Neural cell (in vitro differentiated cells): ENCODE results near the gene AK5. TPM values are rescaled to one million over a fixed set of nuclear protein-coding genes. Genes with fewer than 3 reads are reported as not detected.

Experiments
- H2AFZ ChIP-seq: fragments of 200-600, 300-800 bp; sonication (generic), shearing (Covaris generic); 2 replicates; pipeline ENCODE4 v1.6.0; 2014; ENCODE audit warnings: low read depth, mild to moderate bottlenecking, antibody characterized with exemption, low read length, moderate library complexity
- H3F3A ChIP-seq: fragments of 200-600 bp; shearing (Covaris generic); 2 replicates; pipeline ENCODE4 v1.6.1; 2016; ENCODE audit warnings: mild to moderate bottlenecking, moderate library complexity, mixed read lengths, antibody characterized with exemption, low read length; ENCODE audit not compliant: insufficient read depth, poor library complexity, severe bottlenecking
- H3K27ac ChIP-seq: fragments of 200-600, 300-800 bp; sonication (generic), shearing (Covaris generic); 2 replicates; pipeline ENCODE4 v1.5.1; 2014; ENCODE audit warnings: mild to moderate bottlenecking, low read length, moderate library complexity
- H3K27me3 ChIP-seq: fragments of 300-800, 200-600 bp; sonication (generic), shearing (Covaris generic); 2 replicates; pipeline ENCODE4 v1.6.0; 2014; ENCODE audit warnings: mild to moderate bottlenecking, low read depth, low read length, moderate library complexity; ENCODE audit not compliant: insufficient read depth
- H3K36me3 ChIP-seq: fragments of 300-800, 200-600 bp; sonication (generic), shearing (Covaris generic); 2 replicates; pipeline ENCODE4 v1.5.1; 2014; ENCODE audit warnings: mild to moderate bottlenecking, antibody characterized with exemption, low read length, moderate library complexity; ENCODE audit not compliant: insufficient read depth
- H3K4me2 ChIP-seq: fragments of 300-800, 200-600 bp; sonication (generic), shearing (Covaris generic); 2 replicates; pipeline ENCODE4 v1.6.0; 2014; ENCODE audit warnings: mild to moderate bottlenecking, low read length
- H3K4me3 ChIP-seq: fragments of 300-800, 200-600 bp; sonication (generic), shearing (Covaris generic); 2 replicates; pipeline ENCODE4 v1.5.1; 2014; ENCODE audit warnings: mild to moderate bottlenecking, low read length, moderate library complexity
- H3K79me2 ChIP-seq: fragments of 200-600 bp; shearing (Covaris generic); replicated peaks from 2 replicates; pipeline ENCODE4 v1.6.0; 2014; ENCODE audit warnings: mild to moderate bottlenecking, low read length, moderate library complexity; ENCODE audit not compliant: insufficient read depth
- H3K9ac ChIP-seq: fragments of 300-800, 200-600 bp; sonication (generic), shearing (Covaris generic); 2 replicates; pipeline ENCODE4 v1.6.1; 2016; ENCODE audit warnings: mild to moderate bottlenecking, low read length, mixed read lengths
- H3K9me2 ChIP-seq: fragments of 200-600 bp; shearing (Covaris generic); 2 replicates; pipeline ENCODE4 v1.6.1; 2016; ENCODE audit warnings: mild to moderate bottlenecking, low read length, mixed read lengths; ENCODE audit not compliant: insufficient read depth
- H3K9me3 ChIP-seq: fragments of 200-600, 300-800 bp; sonication (generic), shearing (Covaris generic); 2 replicates; pipeline ENCODE4 v1.6.1; 2016; ENCODE audit warnings: mild to moderate bottlenecking, mixed run types, low read length, moderate library complexity, mixed read lengths
- H4K20me1 ChIP-seq: fragments of 200-600 bp; shearing (Covaris generic); 2 replicates; pipeline ENCODE4 v1.6.1; 2016; ENCODE audit warnings: mild to moderate bottlenecking, mixed run types; ENCODE audit not compliant: insufficient read depth
- CTCF ChIP-seq: fragments of 450-650 bp; IDR thresholded peaks from 2 replicates; pipeline ENCODE4 v1.5.1; 2014; ENCODE audit warnings: antibody characterized with exemption, mild to moderate bottlenecking, moderate library complexity; ENCODE audit not compliant: poor library complexity, severe bottlenecking
- EP300 ChIP-seq: fragments of 450-650 bp; conservative IDR thresholded peaks from 2 replicates; pipeline ENCODE4 v1.6.1; 2014; ENCODE audit warnings: antibody characterized with exemption, mild to moderate bottlenecking, moderate library complexity; ENCODE audit not compliant: poor library complexity, severe bottlenecking
- EZH2 ChIP-seq: fragments of 200-600, 300-800 bp; shearing (Covaris generic), sonication (generic); IDR thresholded peaks from 2 replicates; pipeline ENCODE4 v1.6.1; 2014; ENCODE audit warnings: antibody characterized with exemption, low read length, borderline replicate concordance, mild to moderate bottlenecking; ENCODE audit not compliant: insufficient read depth, poor library complexity, severe bottlenecking
- MXI1 ChIP-seq: fragments of 450-650 bp; conservative IDR thresholded peaks from 2 replicates; pipeline ENCODE4 v1.6.1; 2014; ENCODE audit warnings: antibody characterized with exemption, mild to moderate bottlenecking; ENCODE audit not compliant: poor library complexity, severe bottlenecking
- POLR2AphosphoS5 ChIP-seq: IDR thresholded peaks from 2 replicates; pipeline ENCODE4 v1.6.1; 2012
- RAD21 ChIP-seq: fragments of 450-650 bp; conservative IDR thresholded peaks from 2 replicates; pipeline ENCODE4 v1.6.1; 2014; ENCODE audit warnings: antibody characterized with exemption, mild to moderate bottlenecking, moderate library complexity
- REST ChIP-seq: IDR thresholded peaks from 2 replicates; pipeline ENCODE4 v1.6.1; 2012; ENCODE audit warnings: borderline replicate concordance
- SMC3 ChIP-seq: fragments of 450-650 bp; conservative IDR thresholded peaks from 2 replicates; pipeline ENCODE4 v1.6.1; 2014; ENCODE audit warnings: antibody characterized with exemption, mild to moderate bottlenecking, moderate library complexity; ENCODE audit not compliant: poor library complexity
- TAF1 ChIP-seq: IDR thresholded peaks from 2 replicates; pipeline ENCODE4 v1.6.1; 2012; ENCODE audit warnings: low read depth
- polyA plus RNA-seq: library from polyadenylated mRNA; depleted of rRNA; stranded (reverse); fragments of >200 nt; gene quantifications from 2 replicates; pipeline ENCODE4 v1.2.3, GENCODE V29; 2014

AK5 gene
- polyA plus RNA-seq, 1 donor from 2014 or later, result 7.1 TPM

- no peak overlapping the region for H3K27ac ChIP-seq
These were observed 119.0 kb downstream of the AK5 start for GRCh38 chr1:77400781-77401180.

GRCh38 chr1:77401384-77401783 is 119.6 kb downstream of the AK5 start:
- TF ChIP-seq RAD21, result no peak
- TF ChIP-seq TAF1, result no peak
- TF ChIP-seq EZH2, result no peak
- no peak for TF ChIP-seq CTCF
- no peak for TF ChIP-seq EP300
- no peak for TF ChIP-seq REST
- no peak for TF ChIP-seq POLR2AphosphoS5
- Histone ChIP-seq H3K27ac (no peak overlapping the region), H3K9me2 (no peaks in the 10 kb centered on the region), H3K4me3 (no peak overlapping the region), H3K9ac (no peak overlapping the region), H4K20me1 (no peaks in the 10 kb centered on the region), H3K79me2 (no peaks in the 10 kb centered on the region), H3K4me2 (no peak overlapping the region), H3K36me3 (no peaks in the 10 kb centered on the region), H3F3A (no peaks in the 10 kb centered on the region), H2AFZ (no peak overlapping the region), H3K9me3 (no peaks in the 10 kb centered on the region), H3K27me3 (no peaks in the 10 kb centered on the region)

More at GRCh38 chr1:77400781-77401180, 119.0 kb downstream of the AK5 start:
- Histone ChIP-seq H3K9me3 (no peaks in the 10 kb centered on the region), H3K4me3 (no peak overlapping the region), H3K9ac (no peak overlapping the region), H3K27me3 (no peaks in the 10 kb centered on the region), H3K79me2 (no peaks in the 10 kb centered on the region), H3K9me2 (no peaks in the 10 kb centered on the region), H4K20me1 (no peaks in the 10 kb centered on the region), H2AFZ (no peak overlapping the region), H3K36me3 (no peaks in the 10 kb centered on the region), H3F3A (no peaks in the 10 kb centered on the region), H3K4me2 (no peak overlapping the region)
- TF ChIP-seq MXI1 (no peak), REST (no peak), RAD21 (no peak), POLR2AphosphoS5 (no peak), SMC3 (no peak), EZH2 (no peak), CTCF (no peak), TAF1 (no peak), EP300 (no peak)
